ENCODE results near the gene USP25. TPM values are rescaled to one million over a fixed set of nuclear protein-coding genes. Genes with fewer than 3 reads are reported as not detected.

The USP25 gene
- total and polyA plus RNA-seq, 9 of the 15 experiments (the other 6 are each of a cell fraction or from before 2014, with no cell fraction given): 7.8 to 44.9 (median 31.4) TPM

DNA sequence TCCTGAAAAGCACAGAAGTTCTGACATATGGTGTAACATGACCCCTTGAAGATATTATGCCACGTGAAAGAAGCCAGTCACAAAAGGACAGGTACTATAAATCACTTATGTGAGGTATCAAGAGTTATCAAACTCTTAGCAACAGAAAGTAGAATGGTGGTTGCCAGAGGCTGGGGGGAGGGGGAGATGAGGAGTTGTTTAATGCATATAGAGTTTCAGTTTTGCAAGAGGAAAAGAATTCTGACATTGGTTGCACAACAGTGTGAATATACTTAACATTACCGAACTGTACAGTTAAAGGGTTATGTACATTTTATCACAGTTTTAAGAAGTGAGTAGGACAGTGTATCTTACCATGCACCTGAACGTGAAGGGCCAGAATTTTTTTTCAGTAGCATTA, 80.0 kb downstream of the USP25 start (continued):
- TF ChIP-seq, protein P1, sequence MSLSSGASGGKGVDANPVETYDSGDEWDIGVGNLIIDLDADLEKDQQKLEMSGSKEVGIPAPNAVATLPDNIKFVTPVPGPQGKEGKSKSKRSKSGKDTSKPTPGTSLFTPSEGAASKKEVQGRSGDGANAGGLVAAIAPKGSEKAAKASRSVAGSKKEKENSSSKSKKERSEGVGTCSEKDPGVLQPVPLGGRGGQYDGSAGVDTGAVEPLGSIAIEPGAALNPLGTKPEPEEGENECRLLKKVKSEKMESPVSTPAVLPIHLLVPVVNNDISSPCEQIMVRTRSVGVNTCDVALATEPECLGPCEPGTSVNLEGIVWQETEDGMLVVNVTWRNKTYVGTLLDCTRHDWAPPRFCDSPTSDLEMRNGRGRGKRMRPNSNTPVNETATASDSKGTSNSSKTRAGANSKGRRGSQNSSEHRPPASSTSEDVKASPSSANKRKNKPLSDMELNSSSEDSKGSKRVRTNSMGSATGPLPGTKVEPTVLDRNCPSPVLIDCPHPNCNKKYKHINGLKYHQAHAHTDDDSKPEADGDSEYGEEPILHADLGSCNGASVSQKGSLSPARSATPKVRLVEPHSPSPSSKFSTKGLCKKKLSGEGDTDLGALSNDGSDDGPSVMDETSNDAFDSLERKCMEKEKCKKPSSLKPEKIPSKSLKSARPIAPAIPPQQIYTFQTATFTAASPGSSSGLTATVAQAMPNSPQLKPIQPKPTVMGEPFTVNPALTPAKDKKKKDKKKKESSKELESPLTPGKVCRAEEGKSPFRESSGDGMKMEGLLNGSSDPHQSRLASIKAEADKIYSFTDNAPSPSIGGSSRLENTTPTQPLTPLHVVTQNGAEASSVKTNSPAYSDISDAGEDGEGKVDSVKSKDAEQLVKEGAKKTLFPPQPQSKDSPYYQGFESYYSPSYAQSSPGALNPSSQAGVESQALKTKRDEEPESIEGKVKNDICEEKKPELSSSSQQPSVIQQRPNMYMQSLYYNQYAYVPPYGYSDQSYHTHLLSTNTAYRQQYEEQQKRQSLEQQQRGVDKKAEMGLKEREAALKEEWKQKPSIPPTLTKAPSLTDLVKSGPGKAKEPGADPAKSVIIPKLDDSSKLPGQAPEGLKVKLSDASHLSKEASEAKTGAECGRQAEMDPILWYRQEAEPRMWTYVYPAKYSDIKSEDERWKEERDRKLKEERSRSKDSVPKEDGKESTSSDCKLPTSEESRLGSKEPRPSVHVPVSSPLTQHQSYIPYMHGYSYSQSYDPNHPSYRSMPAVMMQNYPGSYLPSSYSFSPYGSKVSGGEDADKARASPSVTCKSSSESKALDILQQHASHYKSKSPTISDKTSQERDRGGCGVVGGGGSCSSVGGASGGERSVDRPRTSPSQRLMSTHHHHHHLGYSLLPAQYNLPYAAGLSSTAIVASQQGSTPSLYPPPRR (CRISPR knock-in tag; IDR thresholded peaks at IDR 0.05; ENCODE audit: borderline replicate concordance): no peak
- TF ChIP-seq, protein P2, sequence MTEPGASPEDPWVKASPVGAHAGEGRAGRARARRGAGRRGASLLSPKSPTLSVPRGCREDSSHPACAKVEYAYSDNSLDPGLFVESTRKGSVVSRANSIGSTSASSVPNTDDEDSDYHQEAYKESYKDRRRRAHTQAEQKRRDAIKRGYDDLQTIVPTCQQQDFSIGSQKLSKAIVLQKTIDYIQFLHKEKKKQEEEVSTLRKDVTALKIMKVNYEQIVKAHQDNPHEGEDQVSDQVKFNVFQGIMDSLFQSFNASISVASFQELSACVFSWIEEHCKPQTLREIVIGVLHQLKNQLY (CRISPR knock-in tag; conservative IDR thresholded peaks at IDR 0.05): no peak
- no peak for TF ChIP-seq CCAR2 (IDR thresholded peaks at IDR 0.05; ENCODE audit: low read depth, low read length)
- no peak for TF ChIP-seq NCOA4 (IDR thresholded peaks at IDR 0.05; ENCODE audit: partially characterized antibody)
- no peak for TF ChIP-seq CBFB (CRISPR knock-in tag; IDR thresholded peaks at IDR 0.05)
- TF ChIP-seq ZNF644 (tag; IDR thresholded peaks at IDR 0.05; ENCODE audit: low read depth): no peak
- TF ChIP-seq SMARCA5 (IDR thresholded peaks at IDR 0.05): no peak
- TF ChIP-seq DIDO1 (tag; IDR thresholded peaks at IDR 0.05; ENCODE audit: low read depth): no peak
- TF ChIP-seq POLR2AphosphoS5 (IDR thresholded peaks at IDR 0.05; ENCODE audit: control insufficient read depth, insufficient read depth, low read depth, low read length): no peak
- no peak for TF ChIP-seq CHCHD3 (CRISPR knock-in tag; IDR thresholded peaks at IDR 0.05)
